Adipose tissue (tissue), 3 donors: ENCODE data around the gene RAC3. TPM values are rescaled to one million over a fixed set of nuclear protein-coding genes. Genes with fewer than 3 reads are reported as not detected.

Experiments used
- H3K27ac ChIP-seq: one replicate; pipeline ENCODE4 v1.5.1; 2013; ENCODE audit warnings: low read depth, low read length
- WGBS, 3 donors: extraction: QIAGEN DNeasy Blood & Tissue Kit; methylation state at CpG; one replicate each; pipeline ENCODE4 v1.1.7; 2013; 5-methylcytosine and 5-hydroxymethylcytosine counted together
- polyA plus RNA-seq, 3 donors: library from polyadenylated mRNA; stranded (reverse); fragments of 200-250 nt; gene quantifications; one replicate each; pipeline ENCODE4 v1.2.3, GENCODE V29; 2013
- donor health status: healthy with polysubstance abuse.
- donor health status: Bipolar disorder and iron deficiency.
- donor health status: healthy.

The RAC3 gene
- polyA plus RNA-seq, 3 donors, result 10.4 to 32.2 (median 17.0) TPM

DNA sequence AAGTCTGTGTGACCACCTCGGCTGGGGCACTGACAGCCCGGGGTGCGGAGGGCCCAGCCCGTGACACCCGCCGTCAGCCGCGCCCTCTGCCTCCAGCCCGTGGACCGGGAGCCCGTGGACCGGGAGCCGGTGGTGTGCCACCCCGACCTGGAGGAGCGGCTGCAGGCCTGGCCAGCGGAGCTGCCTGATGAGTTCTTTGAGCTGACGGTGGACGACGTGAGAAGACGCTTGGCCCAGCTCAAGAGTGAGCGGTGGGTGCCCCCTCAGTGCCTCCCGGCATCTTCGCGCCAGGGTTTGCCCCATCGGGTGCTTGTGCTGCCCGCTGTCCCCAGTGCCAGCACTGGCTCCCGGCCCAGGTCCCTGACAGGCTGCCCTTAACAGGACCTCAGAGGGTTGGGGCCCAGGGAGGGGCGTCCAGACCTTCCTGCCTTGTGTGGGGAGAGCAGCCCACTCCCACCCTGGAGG is 22.5 kb upstream of the RAC3 start:
- WGBS, 3 donors, result 89 to 93% (median 90%) methylated on average over 23 to 28 of the region's 28 CpGs
- H3K27ac ChIP-seq, result no peak overlapping the region

- no peak overlapping the region for H3K27ac ChIP-seq
- WGBS, 3 donors, result 80 to 89% (median 83%) methylated on average over 15 of the region's 15 CpGs
These were observed 22.1 kb upstream of the RAC3 start for GRCh38 chr17:82009413-82009812.

DNA sequence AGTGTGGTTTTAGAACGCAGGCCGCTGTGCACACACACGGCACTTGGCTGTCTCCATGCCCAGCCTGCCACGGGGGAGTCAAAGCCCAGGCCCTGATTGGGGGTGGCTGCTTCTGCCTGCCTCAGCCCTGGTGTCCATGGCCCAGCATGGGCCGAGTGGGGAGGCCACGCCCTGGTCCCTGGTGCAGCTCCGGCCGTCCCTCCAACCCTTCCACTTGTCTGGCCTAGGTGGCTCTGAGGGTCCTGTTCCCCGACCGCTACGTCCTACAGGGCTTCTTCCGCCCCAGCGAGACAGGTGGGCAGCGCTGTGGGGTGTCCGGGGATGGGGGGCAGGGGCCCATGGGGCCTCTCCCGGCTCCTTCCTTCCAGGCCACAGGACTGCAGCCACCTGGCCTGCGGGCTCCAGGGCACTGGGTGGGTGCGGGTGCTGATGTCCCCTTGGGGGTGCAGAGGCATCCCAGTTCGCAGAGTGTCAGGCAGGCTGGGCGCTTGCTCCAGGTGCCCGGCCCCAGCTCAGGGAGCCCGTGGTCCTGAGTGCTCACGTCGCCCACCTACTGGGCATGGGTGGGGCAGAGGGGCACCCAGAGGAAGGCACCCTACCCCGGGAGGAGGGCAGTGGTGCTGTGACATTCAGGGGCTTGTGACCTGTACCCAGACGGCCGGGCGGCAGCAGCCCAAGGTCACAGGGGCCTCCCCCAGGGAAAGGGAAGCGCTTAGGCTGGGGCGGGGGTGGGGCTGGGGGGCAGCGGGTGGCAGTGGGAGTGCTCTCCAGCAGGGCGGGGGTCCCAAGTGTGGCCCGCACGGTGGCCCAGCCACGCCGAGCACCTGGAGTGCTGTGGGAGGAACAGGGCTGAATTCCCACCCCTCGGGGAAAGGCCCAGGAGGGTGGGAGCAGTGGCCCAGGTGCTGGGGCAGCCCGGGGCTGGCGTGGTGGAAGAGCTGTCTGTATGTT is 20.6 kb upstream of the RAC3 start:
- no peak overlapping the region for H3K27ac ChIP-seq
- WGBS, 3 donors, result 93 to 95% (median 94%) methylated on average over 37 to 39 of the region's 39 CpGs

- no peak overlapping the region for H3K27ac ChIP-seq
- 91 to 94% (median 94%) methylated on average over 13 to 19 of the region's 19 CpGs for WGBS, 3 donors
These were observed 19.8 kb upstream of the RAC3 start for GRCh38 chr17:82011617-82012187.

DNA sequence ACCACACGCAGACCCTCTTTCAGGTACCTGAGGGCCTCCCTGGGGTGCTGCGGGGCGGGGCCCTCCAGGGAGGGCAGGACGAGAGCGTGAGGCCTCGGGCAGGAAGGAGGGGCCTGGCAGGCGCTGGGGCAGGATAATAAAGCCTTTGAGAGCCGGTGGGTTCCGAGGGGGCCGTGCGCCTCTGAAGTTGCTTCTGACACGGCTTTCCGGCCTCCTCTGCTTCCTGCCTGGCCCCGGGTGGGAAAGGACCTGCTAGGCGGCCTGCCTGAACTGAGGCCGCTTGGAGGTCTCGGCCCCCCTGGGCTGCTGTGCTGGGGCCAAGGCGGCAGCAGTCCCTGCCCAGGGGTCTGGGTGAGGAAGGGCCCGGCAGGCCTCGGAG is 19.2 kb upstream of the RAC3 start:
- WGBS, 3 donors, result 71 to 76% (median 74%) methylated on average over 19 to 20 of the region's 20 CpGs
- no peak overlapping the region for H3K27ac ChIP-seq

GRCh38 chr17:82012640-82013295 is 18.7 kb upstream of the RAC3 start:
- 82 to 88% (median 85%) methylated on average over 15 to 19 of the region's 19 CpGs for WGBS, 3 donors
- H3K27ac ChIP-seq, result no peak overlapping the region

DNA sequence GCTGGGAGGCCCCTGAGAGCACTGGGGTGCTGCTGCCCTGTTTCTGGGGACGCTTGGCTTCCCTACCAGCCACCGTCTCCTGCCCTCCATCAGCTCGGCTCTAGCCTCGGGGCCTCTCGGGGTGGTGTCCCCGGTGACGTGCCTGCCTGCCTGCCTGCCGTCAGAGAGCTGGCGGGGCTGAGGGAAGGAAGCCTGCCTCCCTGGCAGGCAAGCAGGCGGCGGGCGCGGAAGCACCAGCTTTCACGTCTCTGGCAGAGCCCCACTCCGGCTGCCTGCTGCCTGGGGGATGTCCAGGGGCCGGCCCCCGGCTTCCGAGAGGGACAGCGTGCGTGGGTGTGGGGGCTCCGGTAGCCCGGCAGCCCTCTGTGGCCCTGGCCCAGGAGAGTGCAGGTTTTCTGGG is 18.1 kb upstream of the RAC3 start:
- 59 to 85% (median 71%) methylated on average over 22 of the region's 22 CpGs for WGBS, 3 donors

DNA sequence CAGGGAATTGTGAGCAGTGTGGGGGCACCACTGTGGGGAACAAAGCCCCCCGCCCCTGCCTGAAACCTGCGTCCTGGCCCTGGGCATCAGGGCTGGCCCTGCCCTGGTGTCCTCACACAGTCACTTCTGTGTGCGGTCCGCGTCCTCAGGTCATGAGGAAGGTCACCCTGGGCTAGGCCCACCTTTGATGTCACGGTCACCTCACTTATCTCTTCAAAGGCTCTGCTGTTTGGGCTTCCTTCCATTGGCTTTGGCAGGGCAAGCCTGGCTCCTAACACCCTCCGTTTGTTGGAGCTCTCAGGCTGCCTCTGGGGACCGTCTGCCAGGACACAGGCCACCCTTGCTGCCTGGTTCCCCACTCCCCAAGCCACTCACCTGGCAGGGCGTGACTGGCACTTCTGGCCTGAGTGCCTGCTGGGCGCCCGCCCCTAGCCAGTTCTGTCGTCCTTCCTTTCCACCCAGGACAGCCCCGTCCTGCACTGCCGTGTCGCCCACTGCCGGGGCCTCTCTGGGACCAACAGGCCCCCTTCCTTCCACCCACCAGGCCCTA is 17.6 kb upstream of the RAC3 start:
- 91 to 93% (median 92%) methylated on average over 15 to 16 of the region's 16 CpGs for WGBS, 3 donors
- H3K27ac ChIP-seq, result no peak overlapping the region

More for the DNA sequence above, 18.1 kb upstream of the RAC3 start:
- H3K27ac ChIP-seq, result no peak overlapping the region

DNA sequence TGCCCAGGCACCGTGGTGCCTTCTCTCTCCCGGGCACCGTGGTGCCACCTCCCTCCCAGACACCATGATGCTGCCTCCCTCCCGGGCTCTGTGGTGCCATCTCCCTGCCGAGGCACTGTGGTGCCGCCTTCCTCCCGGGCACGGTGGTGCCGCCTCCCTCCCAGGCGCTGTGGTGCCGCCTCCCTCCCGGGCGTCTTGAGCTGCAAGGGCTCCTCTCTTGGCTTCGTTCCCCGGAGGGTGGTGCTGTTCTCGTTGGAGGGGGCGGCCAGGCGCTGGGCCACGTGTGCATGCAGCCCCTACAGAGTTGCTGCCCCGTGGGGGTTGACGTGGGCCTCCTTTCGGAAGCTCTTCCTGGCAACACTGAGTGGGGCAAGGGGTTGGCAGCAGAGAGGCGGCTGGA is 17.0 kb upstream of the RAC3 start:
- WGBS, 3 donors, result 70 to 83% (median 79%) methylated on average over 22 to 23 of the region's 23 CpGs

GRCh38 chr17:82014971-82015310 is 16.5 kb upstream of the RAC3 start:
- WGBS, 3 donors, result 84 to 92% (median 86%) methylated on average over 13 of the region's 13 CpGs
- H3K27ac ChIP-seq, result no peak overlapping the region

More for the DNA sequence above, 17.0 kb upstream of the RAC3 start:
- no peak overlapping the region for H3K27ac ChIP-seq

GRCh38 chr17:82015311-82015971 is 16.0 kb upstream of the RAC3 start:
- WGBS, 3 donors, result 83 to 86% (median 85%) methylated on average over 24 of the region's 24 CpGs
- no peak overlapping the region for H3K27ac ChIP-seq

DNA sequence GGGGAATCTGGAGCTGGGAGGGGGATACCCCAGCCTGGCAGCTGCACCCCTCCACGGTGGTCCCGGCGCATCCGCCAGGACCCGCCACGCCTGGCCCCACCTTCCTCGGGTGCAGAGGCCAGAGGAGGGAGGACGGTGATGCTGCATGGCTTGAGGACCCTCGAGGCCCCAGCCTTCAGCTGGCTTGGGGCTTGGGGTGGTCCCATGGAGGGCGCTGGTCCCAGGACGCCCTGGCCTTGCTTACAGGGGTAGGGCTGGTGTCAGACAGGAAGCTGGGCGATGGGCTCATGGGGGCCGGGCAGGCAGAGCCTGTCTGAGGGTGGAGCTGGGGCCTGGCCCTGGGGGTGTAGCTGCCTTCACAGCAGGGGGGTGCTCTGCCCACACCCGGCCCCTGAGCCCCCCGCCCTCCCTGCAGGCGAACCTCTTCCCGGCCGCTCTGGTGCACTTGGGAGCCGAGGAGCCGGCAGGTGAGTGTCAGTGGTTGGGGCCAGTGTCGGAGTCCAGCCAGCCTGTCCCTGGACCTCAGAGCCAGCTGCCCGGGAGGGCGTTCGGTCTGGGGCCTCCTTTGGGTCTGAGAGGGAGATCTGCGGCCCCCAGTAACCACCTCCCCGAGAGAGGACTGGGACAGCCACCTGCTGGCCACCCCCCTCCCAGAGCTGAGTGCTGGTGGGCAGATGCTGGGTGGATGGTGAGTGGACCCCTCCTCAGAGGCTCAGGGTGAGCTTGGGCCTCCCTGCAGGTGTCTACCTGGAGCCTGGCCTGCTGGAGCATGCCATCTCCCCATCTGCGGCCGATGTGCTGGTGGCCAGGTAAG is 15.2 kb upstream of the RAC3 start:
- 87 to 92% (median 89%) methylated on average over 27 to 28 of the region's 28 CpGs for WGBS, 3 donors
- H3K27ac ChIP-seq, result no peak overlapping the region

GRCh38 chr17:82016875-82017459 is 14.5 kb upstream of the RAC3 start:
- 85 to 88% (median 87%) methylated on average over 24 of the region's 24 CpGs for WGBS, 3 donors

GRCh38 chr17:82017612-82018151 is 13.8 kb upstream of the RAC3 start:
- 77 to 87% (median 81%) methylated on average over 13 of the region's 13 CpGs for WGBS, 3 donors
- no peak overlapping the region for H3K27ac ChIP-seq

More at GRCh38 chr17:82016875-82017459, 14.5 kb upstream of the RAC3 start:
- H3K27ac ChIP-seq, result no peak overlapping the region

- H3K27ac ChIP-seq, result no peak overlapping the region
- 54 to 80% (median 79%) methylated on average over 19 of the region's 19 CpGs for WGBS, 3 donors
These were observed 13.1 kb upstream of the RAC3 start for GRCh38 chr17:82018152-82018988.

DNA sequence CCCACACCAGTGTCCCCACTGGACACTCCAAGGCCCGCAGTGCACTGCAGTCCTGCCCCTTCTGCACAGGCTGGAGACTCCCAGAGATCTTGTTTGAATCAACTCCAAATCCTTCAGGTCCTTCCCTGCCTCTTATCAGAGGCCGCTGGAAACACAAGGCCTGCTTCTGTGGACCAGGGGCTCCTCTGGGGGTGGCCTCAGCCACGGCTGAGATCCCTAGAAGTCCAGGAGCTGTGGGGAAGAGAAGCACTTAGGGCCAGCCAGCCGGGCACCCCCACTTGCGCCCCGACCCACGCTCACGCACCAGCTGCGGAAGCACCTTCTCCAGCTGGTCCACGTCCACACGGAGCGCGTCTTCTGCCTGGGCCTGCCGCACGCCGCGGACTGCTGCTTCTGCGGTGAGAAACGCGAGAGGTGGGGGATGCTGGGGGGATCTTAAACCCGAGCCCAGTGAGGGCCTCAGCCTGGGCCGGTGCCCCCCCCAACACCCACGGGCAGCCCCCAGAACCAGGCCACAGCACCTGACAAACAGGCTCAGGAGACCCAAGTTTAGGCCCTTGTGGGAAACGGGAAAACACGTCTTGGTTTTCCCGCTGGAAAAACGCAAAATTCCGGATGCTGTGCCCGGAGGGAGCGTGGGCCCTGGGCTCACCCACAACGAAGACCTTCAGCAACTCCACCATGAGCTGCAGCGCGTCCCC is 12.3 kb upstream of the RAC3 start:
- no peak overlapping the region for H3K27ac ChIP-seq
- WGBS, 3 donors, result 83 to 87% (median 85%) methylated on average over 33 of the region's 33 CpGs
